OCI-LY3 (cell line): ENCODE measurements around the gene STEEP1.

Experiments used
- EZH2phosphoT487 ChIP-seq: fragments of 200-600 bp; shearing (Covaris generic); IDR thresholded peaks from 2 replicates; pipeline ENCODE4 v1.6.1; 2018; ENCODE audit warnings: antibody characterized with exemption, mixed run types, low read depth
- TF ChIP-seq, protein P1 (sequence below): fragments of 200-600, 300-600 bp; sonication (generic); IDR thresholded peaks from 2 replicates; pipeline ENCODE4 v1.5.1; 2014; ENCODE audit warnings: antibody characterized with exemption, low read length, low read depth

DNA sequence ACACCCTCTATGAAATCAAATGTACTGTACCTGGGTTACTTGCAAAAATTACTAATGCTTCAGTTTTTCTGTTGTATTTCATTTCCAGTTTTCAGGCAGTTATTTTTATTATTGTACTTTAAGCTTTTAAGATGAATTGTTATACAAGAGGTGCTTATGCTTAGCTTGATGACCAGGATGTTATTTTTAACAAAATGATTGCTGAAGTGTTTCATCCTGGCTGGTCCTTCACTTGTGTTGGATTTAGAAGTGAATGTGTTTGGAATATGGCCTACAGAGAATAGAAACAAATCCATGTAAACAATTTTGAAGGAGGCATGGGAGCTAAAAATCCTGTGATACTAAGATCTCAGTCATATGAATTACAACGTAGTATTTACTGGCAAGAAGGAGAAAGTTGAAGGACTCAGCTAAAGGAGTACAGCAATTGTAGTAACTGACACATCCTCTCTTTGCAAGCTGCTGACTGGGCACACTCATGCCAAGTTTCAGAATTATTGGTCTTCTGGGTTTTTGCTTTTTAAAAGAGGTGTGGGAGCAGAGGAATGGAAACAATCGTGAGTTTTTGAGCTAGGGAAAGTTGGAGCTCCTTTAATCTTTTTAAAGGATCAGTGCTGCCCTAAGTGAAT is 18.3 kb upstream of the STEEP1 start:
- TF ChIP-seq, protein P1, sequence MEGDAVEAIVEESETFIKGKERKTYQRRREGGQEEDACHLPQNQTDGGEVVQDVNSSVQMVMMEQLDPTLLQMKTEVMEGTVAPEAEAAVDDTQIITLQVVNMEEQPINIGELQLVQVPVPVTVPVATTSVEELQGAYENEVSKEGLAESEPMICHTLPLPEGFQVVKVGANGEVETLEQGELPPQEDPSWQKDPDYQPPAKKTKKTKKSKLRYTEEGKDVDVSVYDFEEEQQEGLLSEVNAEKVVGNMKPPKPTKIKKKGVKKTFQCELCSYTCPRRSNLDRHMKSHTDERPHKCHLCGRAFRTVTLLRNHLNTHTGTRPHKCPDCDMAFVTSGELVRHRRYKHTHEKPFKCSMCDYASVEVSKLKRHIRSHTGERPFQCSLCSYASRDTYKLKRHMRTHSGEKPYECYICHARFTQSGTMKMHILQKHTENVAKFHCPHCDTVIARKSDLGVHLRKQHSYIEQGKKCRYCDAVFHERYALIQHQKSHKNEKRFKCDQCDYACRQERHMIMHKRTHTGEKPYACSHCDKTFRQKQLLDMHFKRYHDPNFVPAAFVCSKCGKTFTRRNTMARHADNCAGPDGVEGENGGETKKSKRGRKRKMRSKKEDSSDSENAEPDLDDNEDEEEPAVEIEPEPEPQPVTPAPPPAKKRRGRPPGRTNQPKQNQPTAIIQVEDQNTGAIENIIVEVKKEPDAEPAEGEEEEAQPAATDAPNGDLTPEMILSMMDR, result no peak
- no peak for TF ChIP-seq EZH2phosphoT487
